Natural killer cell (primary cell): ENCODE data around the gene PLXNC1. TPM values are rescaled to one million over a fixed set of nuclear protein-coding genes. Genes with fewer than 3 reads are reported as not detected.

ENCODE experiments used
- ATAC-seq, 3 donors: fragments of 150-1000 bp in 2 of 3; fragments of 200-7000 bp in 1 of 3; cut with Tn5 transposase; 1 replicate in 1 of 3; 2 replicates in 2 of 3; pipeline ENCODE4 v1.10.0; 2021; ENCODE audit warnings: mild to moderate bottlenecking in 2 of 3, moderate library complexity in 2 of 3
- DNase-seq, 2 donors: peaks; one replicate each; pipeline versions ENCODE4 v3.0.0 to v3.0.0-alpha.2; 2013 to 2021; ENCODE audit warnings: mixed read lengths in 1 of 2
- H3K27ac ChIP-seq: one replicate; pipeline ENCODE4 v1.5.1; 2013; ENCODE audit warnings: mild to moderate bottlenecking, low read length
- H3K27me3 ChIP-seq: one replicate; pipeline ENCODE4 v1.6.1; 2013; ENCODE audit warnings: low read length; ENCODE audit not compliant: control insufficient read depth, insufficient read depth
- H3K36me3 ChIP-seq: one replicate; pipeline ENCODE4 v1.6.1; 2013; ENCODE audit warnings: low read length; ENCODE audit not compliant: control insufficient read depth, insufficient read depth
- H3K4me1 ChIP-seq: one replicate; pipeline ENCODE4 v1.6.1; 2013; ENCODE audit warnings: low read length; ENCODE audit not compliant: control insufficient read depth, insufficient read depth
- H3K4me3 ChIP-seq: one replicate; pipeline ENCODE4 v1.5.1; 2013; ENCODE audit warnings: low read length
- H3K9me3 ChIP-seq: one replicate; pipeline ENCODE4 v1.6.1; 2013; ENCODE audit warnings: low read length; ENCODE audit not compliant: control insufficient read depth, insufficient read depth
- H3K27ac Mint-ChIP-seq, 2 donors: one replicate each; pipeline ENCODE4 v1.8.0; 2022; ENCODE audit warnings: mild to moderate bottlenecking in 2 of 2, mixed read lengths in 2 of 2, moderate library complexity in 1 of 2
- H3K27me3 Mint-ChIP-seq, 2 donors: one replicate each; pipeline ENCODE4 v1.8.0; 2022; ENCODE audit warnings: low read depth in 2 of 2, mixed read lengths in 2 of 2
- H3K36me3 Mint-ChIP-seq: one replicate; pipeline ENCODE4 v1.8.0; 2022; ENCODE audit warnings: mixed read lengths
- H3K4me1 Mint-ChIP-seq, 2 donors: one replicate each; pipeline ENCODE4 v1.8.0; 2022; ENCODE audit warnings: mixed read lengths in 2 of 2
- H3K4me3 Mint-ChIP-seq: one replicate; pipeline ENCODE4 v1.8.0; 2022; ENCODE audit warnings: mild to moderate bottlenecking, moderate library complexity, mixed read lengths
- H3K9me3 Mint-ChIP-seq, 2 donors: one replicate each; pipeline ENCODE4 v1.8.0; 2022; ENCODE audit warnings: mixed read lengths in 2 of 2
- CTCF ChIP-seq: fragments of 200-600 bp; IDR thresholded peaks from one replicate; pipeline ENCODE4 v1.8.0; 2022; ENCODE audit warnings: antibody characterized with exemption
- WGBS: methylation state at CpG from one replicate; pipeline ENCODE4 v1.1.7; 2013; ENCODE audit warnings: missing lambda C conversion rate; ENCODE audit not compliant: insufficient coverage; 5-methylcytosine and 5-hydroxymethylcytosine counted together
- intact Hi-C: fragments of 100-400 bp; cut with micrococcal nuclease; formaldehyde crosslinking; loops from one replicate; pipeline ENCODE4 v1.14.2; 2022
- total RNA-seq, 4 donors: library from RNA; stranded (reverse); fragments of 120-200 nt in 1 of 4; gene quantifications; one replicate each; pipeline versions ENCODE4 v1.2.3 to v1.2.4, GENCODE V29; 2013 to 2022

PLXNC1 gene
- total RNA-seq, 3 donors from 2014 or later (not counting 1 experiment from before 2014, with no cell fraction given): 22.0 to 30.7 (median 26.5) TPM

- Mint-ChIP-seq H3K9me3 (no peaks in the 10 kb centered on the region), H3K4me3 (no peak overlapping the region), H3K27me3 (peaks cover 9 to 12% of the 10 kb centered on the region in 2 donors), H3K4me1 (no peaks in the 10 kb centered on the region), H3K36me3 (no peaks in the 10 kb centered on the region), H3K27ac (no peak overlapping the region)
- intact Hi-C loops: no loop called here
- Histone ChIP-seq H3K9me3 (no peaks in the 10 kb centered on the region), H3K36me3 (no peaks in the 10 kb centered on the region), H3K27me3 (no peaks in the 10 kb centered on the region), H3K4me3 (no peak overlapping the region), H3K27ac (no peak overlapping the region), H3K4me1 (no peaks in the 10 kb centered on the region)
- WGBS: 90% methylated on average over 15 of the region's 15 CpGs
- TF ChIP-seq CTCF: no peak
- ATAC-seq (no peak), DNase-seq (no peak)
These were observed 7.2 kb upstream of the PLXNC1 start for GRCh38 chr12:94141004-94141764.

GRCh38 chr12:94141892-94142291, 6.5 kb upstream of the PLXNC1 start:
- Mint-ChIP-seq H3K27ac (no peak overlapping the region), H3K27me3 (peaks cover 9 to 12% of the 10 kb centered on the region in 2 donors), H3K4me1 (peaks cover 0 to 5% of the 10 kb centered on the region in 2 donors), H3K9me3 (no peaks in the 10 kb centered on the region), H3K4me3 (no peak overlapping the region), H3K36me3 (no peaks in the 10 kb centered on the region)
- H3K4me3 ChIP-seq: no peak overlapping the region
- no peak for TF ChIP-seq CTCF
- H3K27me3 ChIP-seq: no peaks in the 10 kb centered on the region
- no peaks in the 10 kb centered on the region for H3K9me3 ChIP-seq
- intact Hi-C loops: no loop called here
- no CpG with 5 or more reads among the region's 3 CpGs for WGBS
- H3K36me3 ChIP-seq: no peaks in the 10 kb centered on the region
- ATAC-seq (no peak), DNase-seq (no peak)
- no peak overlapping the region for H3K27ac ChIP-seq
- no peaks in the 10 kb centered on the region for H3K4me1 ChIP-seq

GRCh38 chr12:94143438-94143837, 4.9 kb upstream of the PLXNC1 start:
- no peak overlapping the region for H3K27ac Mint-ChIP-seq

More at GRCh38 chr12:94143438-94143837, 4.9 kb upstream of the PLXNC1 start:
- TF ChIP-seq CTCF: no peak
- Histone ChIP-seq H3K4me1 (peaks cover 4% of the 10 kb centered on the region), H3K27ac (no peak overlapping the region), H3K9me3 (no peaks in the 10 kb centered on the region), H3K36me3 (no peaks in the 10 kb centered on the region), H3K27me3 (no peaks in the 10 kb centered on the region), H3K4me3 (no peak overlapping the region)
- Mint-ChIP-seq H3K4me1 (peaks cover 0 to 5% of the 10 kb centered on the region in 2 donors), H3K36me3 (no peaks in the 10 kb centered on the region), H3K9me3 (no peaks in the 10 kb centered on the region), H3K27me3 (peaks cover 6 to 12% of the 10 kb centered on the region in 2 donors), H3K4me3 (no peak overlapping the region)
- 93% methylated on average over 7 of the region's 7 CpGs for WGBS
- ATAC-seq: no peak
- intact Hi-C loops: no loop called here
- no peak for DNase-seq
